NK-92 (cell line): ENCODE measurements around the gene ZBTB17.
"Not testable (repeated sequence)": the region's sequence is repeated elsewhere in the genome, so short reads cannot be mapped to it uniquely, and the experiment has no call there.

Experiments used
- DNase-seq: peaks from one replicate; lab custom pipeline; 2025; ENCODE audit not compliant: unreplicated experiment; lab: John Stamatoyannopoulos, UW

Gene ZBTB17

DNA sequence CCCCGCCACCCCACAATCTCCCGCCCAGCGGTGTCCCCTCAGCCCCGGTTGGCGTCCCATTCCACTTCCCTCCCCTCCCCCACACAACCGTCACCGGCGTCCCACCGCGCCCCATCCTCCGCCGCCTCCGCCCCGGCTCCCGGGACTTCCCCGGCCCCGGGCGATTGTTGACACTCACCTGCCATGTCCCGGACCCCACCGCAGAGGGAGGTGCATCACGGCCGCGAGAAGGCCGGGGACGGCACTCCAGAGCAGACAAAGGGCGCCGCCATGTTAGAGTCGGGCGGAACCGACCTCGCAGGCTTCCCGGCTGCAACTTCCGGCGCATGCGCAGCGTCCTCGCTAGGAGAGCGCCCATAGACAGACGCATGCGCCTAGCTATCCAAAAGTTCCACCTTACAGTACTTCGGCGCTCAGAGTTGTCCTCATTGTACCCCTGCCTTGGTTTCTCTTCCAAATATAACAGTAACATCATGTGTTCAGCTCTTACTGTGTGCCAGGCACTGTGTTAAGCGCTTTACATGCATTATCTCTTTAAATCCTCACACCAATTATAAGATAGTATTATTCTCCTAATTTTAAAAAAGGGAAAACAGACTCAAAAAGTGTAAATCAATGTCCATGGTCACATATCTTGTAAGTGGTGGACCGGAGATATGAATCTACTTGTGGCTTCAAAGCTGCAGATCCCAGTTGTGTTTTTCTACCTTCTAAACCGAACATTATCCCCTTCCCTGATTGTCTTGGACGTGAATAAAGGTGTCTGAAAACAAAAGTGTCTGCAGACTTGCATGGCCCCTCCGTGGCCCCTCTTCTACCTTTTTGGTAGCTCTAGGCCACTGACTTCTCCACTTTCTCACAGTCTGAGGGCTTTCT is at the start of gene ZBTB17:
ZBTB17 (minus strand) TSS at position 297 of the 876 bp plus-strand sequence. CDS start 27,606 bp downstream, outside the sequence.
- DNase-seq, result peak; percentile 65

DNA sequence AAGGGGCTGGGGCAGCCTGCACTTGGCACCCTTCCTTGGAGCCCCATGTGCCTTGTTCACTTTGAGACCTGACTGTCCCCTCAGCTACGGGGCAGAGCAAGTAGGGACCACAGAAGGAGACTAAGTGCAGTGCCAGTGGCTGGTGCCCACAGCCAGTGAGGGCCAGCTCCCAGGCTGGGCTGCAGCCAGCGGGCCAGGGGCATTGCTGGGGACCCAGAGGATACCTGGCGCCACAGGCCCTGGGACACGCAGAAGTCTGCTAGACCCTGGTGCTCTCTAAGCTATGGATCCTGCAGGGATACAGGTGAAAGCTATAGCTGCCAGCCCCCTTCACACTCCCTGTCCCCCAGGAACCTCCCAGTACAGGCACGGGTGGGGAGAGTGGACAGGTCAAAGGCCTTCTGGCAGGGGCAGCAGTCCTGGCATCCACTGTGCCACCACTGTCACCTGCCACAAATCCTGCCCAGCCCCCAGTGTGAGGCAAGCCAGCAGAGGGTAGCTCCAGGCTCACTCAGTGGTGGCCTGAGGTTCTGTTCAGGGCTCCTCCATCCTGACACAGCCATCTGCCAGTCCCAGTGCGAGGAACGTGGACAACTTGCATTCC is 47.3 kb upstream of the ZBTB17 start:
- no peak for DNase-seq

DNA sequence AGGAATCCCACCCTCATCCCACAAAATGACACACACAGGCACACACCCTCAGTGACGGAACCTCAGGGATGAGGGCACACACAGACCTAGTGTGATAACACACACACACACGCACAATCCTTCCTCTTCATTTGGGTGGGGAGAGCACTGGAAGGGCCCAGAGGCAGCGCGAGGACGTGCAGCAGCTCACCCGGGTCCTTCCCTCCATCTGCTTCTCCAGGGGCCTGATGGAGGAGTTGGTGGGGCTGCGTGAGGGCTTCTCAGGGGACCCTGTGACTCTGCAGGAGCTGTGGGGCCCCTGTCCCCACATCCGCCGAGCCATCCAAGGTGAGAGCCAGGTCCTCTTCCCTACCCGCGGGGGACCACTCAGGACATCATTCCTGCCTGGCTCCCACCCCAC is 46.5 kb upstream of the ZBTB17 start:
- no peak for DNase-seq

DNA sequence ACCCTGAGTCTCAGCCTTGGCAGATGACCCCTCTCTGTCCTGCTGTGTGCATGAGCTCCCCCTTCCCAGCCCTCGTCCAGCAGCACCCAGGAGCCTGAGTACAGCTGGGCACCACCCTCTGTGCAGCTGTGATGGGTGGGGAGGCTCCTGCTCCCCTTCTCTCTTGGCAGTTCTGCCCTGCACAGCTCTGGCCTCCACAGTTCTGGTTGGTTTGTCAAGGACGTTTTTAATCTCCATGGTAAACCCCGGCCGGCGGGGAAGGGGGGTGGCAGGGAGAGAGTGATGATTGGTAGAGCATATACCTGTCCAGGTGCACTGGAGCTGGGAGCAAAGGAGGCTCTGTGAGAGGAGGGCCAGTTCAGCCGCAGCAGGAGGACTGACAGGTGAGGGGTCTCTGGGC is 45.8 kb upstream of the ZBTB17 start, which contains the start of gene CLCNKA:
CLCNKA (plus strand) TSS at position 356 of the 400 bp plus-strand sequence. CDS start 584 bp downstream, outside the sequence.
- DNase-seq, result no peak

DNA sequence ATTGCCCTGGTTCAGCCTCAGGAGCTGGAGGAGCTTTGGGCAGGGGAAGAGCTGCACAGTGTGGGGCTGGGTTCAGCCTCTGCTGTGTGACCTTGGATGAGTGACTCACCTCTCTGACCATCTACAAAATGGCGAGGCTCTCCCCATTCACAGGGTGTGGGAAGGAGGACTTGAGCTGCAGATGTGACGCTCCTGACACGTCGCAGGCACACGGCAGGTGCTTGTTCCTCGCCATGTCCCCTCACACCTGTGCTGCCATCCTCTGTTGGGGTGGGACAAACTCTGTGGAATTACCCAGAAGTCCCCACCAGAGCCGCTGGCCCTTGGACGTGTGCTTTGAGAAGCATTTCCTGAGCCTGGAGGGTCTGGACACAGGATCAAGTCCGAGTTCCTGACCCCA is 45.0 kb upstream of the ZBTB17 start:
- DNase-seq, result not testable (repeated sequence)

DNA sequence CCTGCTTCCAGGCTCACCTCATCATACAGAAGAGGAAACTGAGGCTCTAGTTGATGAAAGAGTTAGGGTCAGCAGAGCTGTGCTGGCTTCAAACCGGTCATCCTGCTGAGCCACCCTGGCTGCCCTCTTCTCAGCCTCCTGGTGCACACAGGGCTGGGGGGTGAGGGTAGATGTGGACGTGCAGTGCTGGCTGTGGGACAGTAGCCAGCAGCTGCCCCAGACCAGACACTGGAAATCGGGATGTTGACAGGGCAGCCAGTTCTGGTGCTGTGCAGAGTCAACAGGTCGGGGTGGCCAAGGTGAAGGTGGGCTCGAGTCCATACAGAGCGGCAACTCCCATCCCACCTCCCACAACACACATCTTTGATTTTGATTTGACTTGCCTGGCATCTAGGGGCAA is 44.4 kb upstream of the ZBTB17 start:
- no peak for DNase-seq

DNA sequence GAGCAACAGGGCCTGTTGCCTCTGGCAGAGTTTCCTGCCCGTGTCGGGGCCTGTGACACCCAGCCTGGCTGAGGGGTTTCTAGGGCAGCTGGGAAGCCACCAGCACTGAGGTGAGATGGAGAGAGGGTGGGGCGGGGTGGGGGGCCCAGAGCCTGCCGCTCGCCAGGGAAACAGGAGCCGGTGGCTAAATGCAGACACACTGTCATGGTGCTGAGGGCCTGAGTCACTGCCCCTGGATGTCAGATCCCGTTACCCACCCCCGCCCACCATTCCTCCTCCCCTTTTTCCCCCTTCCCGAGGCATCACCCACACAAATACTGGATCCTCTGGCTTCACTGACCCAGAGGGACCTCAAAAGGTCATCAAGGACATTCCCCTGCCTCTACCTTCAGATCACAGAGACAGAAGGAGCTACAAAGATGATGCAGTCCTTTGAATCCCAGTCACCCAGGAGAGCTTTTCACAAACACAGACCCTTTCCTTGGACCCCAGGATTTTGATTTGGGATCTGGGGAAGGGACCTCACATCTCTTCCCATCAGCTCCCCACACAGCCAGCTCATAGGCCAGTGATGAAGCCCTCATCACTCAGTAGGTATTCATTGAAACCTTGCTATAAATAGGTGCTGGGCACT is 43.9 kb upstream of the ZBTB17 start:
- no peak for DNase-seq

DNA sequence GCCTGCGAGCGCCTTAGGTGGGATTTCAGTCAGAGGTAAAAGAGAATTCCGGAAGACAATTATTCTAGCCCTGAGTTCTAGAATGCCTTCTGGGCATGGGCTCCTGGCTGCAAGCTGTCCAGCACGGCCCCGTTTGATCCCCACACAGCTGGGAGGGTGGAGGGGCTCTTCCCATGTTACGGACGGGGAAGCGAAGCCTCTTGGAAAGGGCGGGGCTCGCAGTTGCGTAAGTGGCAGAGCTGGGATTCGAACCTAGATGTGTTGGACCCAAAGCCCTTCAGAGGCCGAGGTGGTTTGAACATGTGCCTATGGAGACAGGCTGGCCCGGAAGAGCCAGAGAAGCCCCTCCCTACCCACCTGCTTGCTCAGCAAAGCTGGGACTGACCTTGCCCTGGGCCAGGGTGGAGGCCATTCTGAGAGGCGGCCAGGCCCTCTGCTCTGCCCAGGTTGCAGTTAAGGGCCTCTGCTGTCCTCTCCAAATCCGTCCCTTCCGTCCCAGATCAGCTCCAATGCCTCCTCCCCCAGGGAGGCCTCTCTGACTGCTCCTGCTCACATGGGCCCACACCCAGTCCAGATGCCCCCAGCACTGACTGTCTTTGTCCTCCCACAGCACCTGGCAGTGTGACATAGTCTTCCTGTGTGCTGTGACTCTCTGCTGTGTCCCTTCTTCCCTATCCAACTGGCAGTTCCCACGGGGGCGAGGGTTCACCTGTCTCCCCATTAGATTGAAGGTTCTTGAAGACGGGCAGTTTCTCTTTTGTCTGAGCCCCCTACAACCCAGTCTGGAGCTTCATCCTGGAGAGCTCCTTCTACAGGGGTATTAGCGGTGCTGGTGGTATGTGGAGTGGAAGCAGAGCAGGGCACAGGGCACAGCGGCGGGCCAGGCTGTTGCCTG is 43.1 kb upstream of the ZBTB17 start:
- DNase-seq, result no peak

DNA sequence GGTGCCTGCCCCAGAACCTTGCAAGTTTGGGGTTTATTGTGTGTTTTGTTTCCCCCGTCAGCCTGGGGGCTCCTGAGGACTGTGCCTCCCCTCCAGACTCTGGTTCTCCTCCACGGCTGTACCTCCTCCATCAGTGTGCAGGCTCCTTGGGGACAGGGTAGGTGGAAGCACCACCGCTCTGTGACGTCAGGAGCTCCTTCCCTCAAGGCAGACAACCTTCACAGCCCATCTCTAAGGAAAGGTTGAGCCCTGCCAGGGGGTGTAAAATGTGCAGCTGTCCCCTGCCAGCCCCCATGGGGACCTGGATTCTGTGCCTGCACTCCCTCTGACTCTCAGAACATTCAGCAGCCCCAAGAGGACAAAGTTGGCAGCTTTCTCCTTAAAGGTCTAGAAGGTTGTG is 42.4 kb upstream of the ZBTB17 start:
- DNase-seq, result no peak

DNA sequence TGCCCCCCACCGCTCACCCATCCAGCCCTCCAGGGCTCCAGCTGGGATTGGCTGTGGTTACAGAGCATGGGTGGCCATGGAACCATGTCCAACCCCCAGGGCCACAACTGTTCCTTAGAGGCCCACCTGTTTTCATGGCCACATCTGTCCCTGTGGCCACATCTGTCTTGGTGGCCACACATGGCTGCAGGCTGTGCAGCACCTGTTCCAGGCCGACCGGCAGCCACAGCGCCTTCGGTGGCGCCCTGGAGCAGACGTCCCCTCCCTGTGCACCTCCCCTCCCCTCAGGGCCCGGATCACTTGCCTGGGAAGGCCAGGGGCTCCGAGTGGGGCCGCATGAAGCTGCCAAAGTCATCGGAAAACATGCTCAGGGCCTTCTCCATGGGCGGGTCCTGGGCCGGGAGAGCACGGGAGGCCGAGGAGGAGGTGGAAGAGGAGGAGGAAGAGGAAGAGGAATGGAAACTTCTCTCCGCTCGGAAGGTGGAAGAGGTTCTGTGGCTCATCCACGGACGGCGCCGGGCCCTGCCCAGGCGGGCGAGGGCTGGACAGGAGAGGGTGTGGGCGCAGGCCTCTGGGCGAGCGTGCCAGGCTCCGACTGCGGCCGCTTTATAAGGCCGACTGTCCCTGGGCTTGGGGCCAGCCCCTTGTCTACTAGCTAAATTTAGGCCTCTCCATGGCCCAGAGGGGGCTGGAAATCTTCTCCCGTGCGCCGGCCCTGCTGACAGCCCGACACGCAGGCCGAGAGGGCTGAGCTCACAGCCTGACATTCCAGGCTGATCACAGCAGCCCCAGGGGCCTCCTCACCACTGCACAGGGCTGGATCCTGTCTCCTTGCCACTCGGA is 41.8 kb upstream of the ZBTB17 start, which contains the start of gene HSPB7:
HSPB7 (minus strand) TSS at position 583 of the 843 bp plus-strand sequence; CDS start at position 503, 80 bp downstream.
- DNase-seq, result no peak

DNA sequence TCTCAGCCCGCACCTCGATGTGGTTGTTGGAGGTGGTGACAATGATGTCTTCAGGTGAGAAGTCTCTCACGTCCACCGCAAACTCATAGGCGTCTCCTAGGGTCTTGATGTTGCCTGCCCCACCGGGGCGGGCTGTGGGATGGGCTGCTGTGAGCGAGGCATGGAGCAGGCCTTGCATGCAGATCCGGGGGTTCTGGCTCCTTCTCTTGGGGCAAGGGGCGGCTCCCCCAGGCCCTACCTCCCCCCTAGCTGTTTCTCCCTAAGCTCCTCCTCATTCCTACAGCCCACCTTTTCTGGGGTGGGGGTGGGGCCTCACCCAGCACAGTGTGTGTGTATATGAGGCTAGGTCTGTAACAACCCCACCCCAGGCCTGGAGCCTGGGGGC is 41.2 kb upstream of the ZBTB17 start:
- DNase-seq, result no peak

DNA sequence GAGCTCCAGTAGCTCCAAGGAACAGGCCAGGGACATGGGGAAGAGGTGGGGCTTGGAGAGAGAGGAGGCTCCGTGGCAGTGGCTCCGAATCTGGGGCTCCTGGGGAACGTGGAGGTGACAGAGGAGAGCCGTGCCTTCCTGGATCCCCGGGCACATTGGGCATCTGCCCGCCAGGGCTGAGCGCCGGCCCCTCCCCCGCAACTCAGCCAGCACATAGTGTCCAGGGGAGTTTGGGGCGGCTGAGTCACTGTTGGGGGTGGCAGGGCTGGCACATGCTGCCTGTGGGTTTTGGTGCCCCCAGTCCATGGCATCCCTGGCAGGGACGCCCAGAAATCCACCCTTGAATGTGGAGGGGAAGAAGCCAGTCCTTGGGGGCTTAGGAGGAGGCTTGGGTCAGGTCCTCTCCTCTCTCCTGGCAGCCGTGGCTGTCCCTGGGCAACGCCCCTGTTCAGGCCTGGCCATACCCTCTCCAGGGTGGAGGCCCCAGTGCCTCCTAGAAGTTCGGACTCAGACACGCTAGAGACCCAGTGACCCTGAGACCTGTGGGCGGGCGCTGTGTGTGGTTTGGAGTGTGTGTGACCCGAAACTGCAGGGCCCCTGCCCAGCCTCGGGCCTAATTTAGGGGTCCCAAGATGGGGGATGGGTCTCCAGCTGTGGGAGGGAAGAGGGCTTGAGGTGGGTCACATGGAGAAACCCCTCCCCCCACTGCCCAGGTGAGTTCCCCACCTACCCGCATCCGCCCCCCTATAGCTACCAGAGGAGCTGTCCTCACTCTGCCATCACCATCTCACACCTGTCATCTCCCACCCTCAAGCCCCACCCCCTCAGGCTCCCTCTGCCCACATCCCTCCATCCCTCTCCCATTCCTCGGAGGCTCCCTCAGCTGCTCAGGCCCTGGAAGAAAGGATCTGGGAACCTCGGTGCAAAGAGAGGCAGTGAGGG is 40.3 kb upstream of the ZBTB17 start:
- no peak for DNase-seq

DNA sequence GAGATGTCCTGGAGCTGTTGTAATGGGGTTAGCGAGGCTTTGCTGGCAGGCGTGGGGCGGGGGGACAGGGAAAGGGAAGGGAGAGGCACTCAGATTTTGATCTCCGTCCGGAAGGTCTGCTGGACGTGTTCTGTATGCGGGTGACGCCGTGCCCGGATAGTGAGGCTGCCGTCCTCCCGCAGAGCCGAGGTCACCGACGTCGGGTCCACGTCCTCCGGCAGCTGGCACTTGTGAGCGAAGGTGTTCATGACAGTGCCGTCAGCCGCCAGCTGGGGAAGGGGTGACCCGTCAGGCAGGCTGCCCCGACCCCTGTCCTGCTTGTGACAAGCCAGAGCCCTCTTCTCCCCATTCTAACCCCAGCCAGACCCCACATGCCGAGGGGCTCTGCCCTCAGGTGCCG is 39.6 kb upstream of the ZBTB17 start:
- no peak for DNase-seq

DNA sequence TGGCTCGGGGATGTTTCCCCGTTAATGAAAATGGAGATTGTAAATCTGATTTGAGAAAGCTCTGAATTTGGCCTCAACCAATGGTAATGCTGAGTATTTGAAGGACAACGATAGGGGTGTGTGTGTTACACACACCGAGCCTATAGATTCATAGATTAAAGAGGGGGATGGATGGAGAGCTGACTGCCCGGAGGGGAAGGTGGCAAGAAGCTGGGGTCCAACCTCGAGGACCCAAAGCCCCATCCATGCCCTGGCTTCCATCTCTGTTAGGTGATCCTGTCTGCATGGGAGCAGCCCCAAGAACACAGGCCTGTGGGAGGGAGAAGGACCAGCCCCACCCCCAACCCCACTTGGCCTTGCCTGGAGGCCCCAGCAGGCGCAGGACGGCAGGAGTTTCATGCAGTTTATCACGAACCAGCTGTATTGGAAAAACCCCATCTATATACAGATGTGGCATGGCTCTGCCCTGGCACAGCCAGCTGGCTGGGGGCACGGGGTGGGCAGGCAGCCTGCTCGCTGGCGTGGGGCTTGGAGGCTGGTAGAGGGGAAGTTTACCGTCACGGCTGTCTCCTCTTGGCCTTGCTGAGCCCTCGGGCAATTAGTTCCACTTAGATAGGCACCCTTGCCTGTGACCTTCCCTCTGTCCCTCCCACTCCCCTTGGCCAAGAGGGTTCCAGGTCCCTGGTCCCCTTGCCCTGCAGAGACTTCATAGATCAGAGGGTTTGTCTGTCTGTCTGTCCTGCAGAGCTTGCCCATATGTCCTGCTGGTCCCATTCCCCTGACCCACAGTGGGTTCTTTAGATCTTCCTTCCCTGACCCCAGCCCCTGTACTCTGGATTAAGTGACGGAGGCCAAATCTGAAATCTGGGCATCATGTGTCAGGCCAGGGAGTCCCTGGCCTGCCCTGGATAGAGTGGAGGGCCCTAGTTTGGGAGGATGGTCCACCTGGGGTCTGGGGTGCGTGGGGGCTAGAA is 38.9 kb upstream of the ZBTB17 start:
- no peak for DNase-seq

DNA sequence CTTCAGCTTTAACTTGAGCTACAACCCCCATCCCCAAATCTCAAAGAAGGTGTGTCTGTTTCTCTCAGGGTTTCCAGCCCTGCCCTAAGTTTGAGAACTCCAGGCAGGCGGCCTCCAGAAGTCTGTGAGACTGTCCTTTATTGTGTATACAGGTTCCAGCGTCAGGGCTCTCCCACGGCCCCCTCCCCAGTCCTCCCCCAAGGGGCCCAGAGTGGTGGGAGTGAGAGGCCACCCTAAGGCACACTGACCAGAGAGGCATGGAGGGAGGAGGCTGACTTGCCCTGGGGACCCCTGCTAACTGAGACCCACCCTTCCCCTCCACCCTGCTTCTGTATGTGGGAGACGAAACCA is 38.0 kb upstream of the ZBTB17 start:
- no peak for DNase-seq

DNA sequence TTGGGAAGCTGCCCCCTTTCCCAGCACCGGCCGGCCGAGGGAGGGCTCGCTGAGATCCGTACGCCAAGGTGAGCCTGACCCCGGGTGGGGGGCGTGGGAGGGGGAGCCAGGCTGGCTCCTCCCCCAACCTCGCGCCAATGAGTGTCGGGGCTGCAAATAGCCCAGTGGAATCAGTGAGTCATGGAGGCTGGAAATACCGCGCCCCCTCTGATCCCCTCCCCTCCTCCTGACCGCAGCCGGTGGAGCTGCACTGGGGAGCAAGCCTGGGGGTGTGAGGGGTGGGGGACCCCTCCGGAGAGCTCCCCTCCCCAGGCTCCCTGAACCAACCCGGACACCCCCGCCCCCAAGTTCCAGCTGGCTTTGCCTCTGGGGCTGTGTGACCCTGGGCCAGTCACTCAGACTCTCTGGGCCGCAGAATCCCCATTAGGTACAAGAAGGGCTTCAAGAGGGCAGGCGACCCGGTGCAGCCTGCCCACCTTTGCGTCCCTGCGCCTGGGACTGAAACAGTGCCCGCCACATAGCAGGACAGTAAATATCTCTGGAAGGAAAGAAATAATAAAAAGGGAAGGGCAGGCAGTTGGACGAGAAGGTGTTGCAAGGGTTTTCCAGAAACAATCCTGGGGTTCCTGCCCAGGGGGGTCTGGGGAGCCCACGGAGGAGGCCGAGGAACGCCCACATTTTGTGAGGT is 37.5 kb upstream of the ZBTB17 start:
- DNase-seq, result no peak

DNA sequence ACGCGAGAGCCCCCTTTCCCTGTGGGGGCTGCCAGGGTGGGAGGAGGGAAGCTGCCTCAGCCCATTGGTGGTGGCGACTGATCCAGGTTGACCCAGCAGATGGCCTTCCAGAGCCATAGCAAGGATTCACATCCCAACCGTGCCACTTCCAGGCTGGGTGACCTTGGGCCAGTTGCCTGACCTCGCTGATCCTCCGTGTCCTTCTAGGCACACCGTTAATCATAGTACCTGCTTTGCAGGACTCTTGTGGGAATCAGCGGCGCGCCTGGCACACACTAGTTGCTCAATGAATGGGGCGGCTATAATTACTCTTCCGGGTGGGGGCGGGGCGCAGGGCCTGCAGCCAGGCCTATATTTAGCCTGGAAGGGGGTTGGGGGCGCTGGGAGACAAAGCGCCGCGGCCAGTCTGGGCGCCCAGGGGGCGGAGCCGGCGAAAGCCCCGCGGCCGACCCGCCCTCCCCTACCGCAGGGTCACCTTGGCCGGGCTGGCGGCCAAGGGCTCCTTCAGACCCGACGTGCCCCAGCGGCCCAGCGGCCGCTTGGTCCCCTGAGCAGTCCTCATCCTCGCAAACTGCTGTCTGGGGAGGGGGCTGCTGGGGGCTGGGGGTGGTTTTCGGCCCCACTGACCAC is 36.8 kb upstream of the ZBTB17 start:
- no peak for DNase-seq
